Neural cell (in vitro differentiated cells): ENCODE results near the gene PRICKLE2. TPM values are rescaled to one million over a fixed set of nuclear protein-coding genes. Genes with fewer than 3 reads are reported as not detected.

Source experiments
- H2AFZ ChIP-seq: fragments of 200-600, 300-800 bp; sonication (generic), shearing (Covaris generic); 2 replicates; pipeline ENCODE4 v1.6.0; 2014; ENCODE audit warnings: low read depth, mild to moderate bottlenecking, antibody characterized with exemption, low read length, moderate library complexity
- H3F3A ChIP-seq: fragments of 200-600 bp; shearing (Covaris generic); 2 replicates; pipeline ENCODE4 v1.6.1; 2016; ENCODE audit warnings: mild to moderate bottlenecking, moderate library complexity, mixed read lengths, antibody characterized with exemption, low read length; ENCODE audit not compliant: insufficient read depth, poor library complexity, severe bottlenecking
- H3K27ac ChIP-seq: fragments of 200-600, 300-800 bp; sonication (generic), shearing (Covaris generic); 2 replicates; pipeline ENCODE4 v1.5.1; 2014; ENCODE audit warnings: mild to moderate bottlenecking, low read length, moderate library complexity
- H3K27me3 ChIP-seq: fragments of 300-800, 200-600 bp; sonication (generic), shearing (Covaris generic); 2 replicates; pipeline ENCODE4 v1.6.0; 2014; ENCODE audit warnings: mild to moderate bottlenecking, low read depth, low read length, moderate library complexity; ENCODE audit not compliant: insufficient read depth
- H3K36me3 ChIP-seq: fragments of 300-800, 200-600 bp; sonication (generic), shearing (Covaris generic); 2 replicates; pipeline ENCODE4 v1.5.1; 2014; ENCODE audit warnings: mild to moderate bottlenecking, antibody characterized with exemption, low read length, moderate library complexity; ENCODE audit not compliant: insufficient read depth
- H3K4me2 ChIP-seq: fragments of 300-800, 200-600 bp; sonication (generic), shearing (Covaris generic); 2 replicates; pipeline ENCODE4 v1.6.0; 2014; ENCODE audit warnings: mild to moderate bottlenecking, low read length
- H3K4me3 ChIP-seq: fragments of 300-800, 200-600 bp; sonication (generic), shearing (Covaris generic); 2 replicates; pipeline ENCODE4 v1.5.1; 2014; ENCODE audit warnings: mild to moderate bottlenecking, low read length, moderate library complexity
- H3K79me2 ChIP-seq: fragments of 200-600 bp; shearing (Covaris generic); replicated peaks from 2 replicates; pipeline ENCODE4 v1.6.0; 2014; ENCODE audit warnings: mild to moderate bottlenecking, low read length, moderate library complexity; ENCODE audit not compliant: insufficient read depth
- H3K9ac ChIP-seq: fragments of 300-800, 200-600 bp; sonication (generic), shearing (Covaris generic); 2 replicates; pipeline ENCODE4 v1.6.1; 2016; ENCODE audit warnings: mild to moderate bottlenecking, low read length, mixed read lengths
- H3K9me2 ChIP-seq: fragments of 200-600 bp; shearing (Covaris generic); 2 replicates; pipeline ENCODE4 v1.6.1; 2016; ENCODE audit warnings: mild to moderate bottlenecking, low read length, mixed read lengths; ENCODE audit not compliant: insufficient read depth
- H3K9me3 ChIP-seq: fragments of 200-600, 300-800 bp; sonication (generic), shearing (Covaris generic); 2 replicates; pipeline ENCODE4 v1.6.1; 2016; ENCODE audit warnings: mild to moderate bottlenecking, mixed run types, low read length, moderate library complexity, mixed read lengths
- H4K20me1 ChIP-seq: fragments of 200-600 bp; shearing (Covaris generic); 2 replicates; pipeline ENCODE4 v1.6.1; 2016; ENCODE audit warnings: mild to moderate bottlenecking, mixed run types; ENCODE audit not compliant: insufficient read depth
- EP300 ChIP-seq: fragments of 450-650 bp; conservative IDR thresholded peaks from 2 replicates; pipeline ENCODE4 v1.6.1; 2014; ENCODE audit warnings: antibody characterized with exemption, mild to moderate bottlenecking, moderate library complexity; ENCODE audit not compliant: poor library complexity, severe bottlenecking
- EZH2 ChIP-seq: fragments of 200-600, 300-800 bp; shearing (Covaris generic), sonication (generic); IDR thresholded peaks from 2 replicates; pipeline ENCODE4 v1.6.1; 2014; ENCODE audit warnings: antibody characterized with exemption, low read length, borderline replicate concordance, mild to moderate bottlenecking; ENCODE audit not compliant: insufficient read depth, poor library complexity, severe bottlenecking
- POLR2AphosphoS5 ChIP-seq: IDR thresholded peaks from 2 replicates; pipeline ENCODE4 v1.6.1; 2012
- SMC3 ChIP-seq: fragments of 450-650 bp; conservative IDR thresholded peaks from 2 replicates; pipeline ENCODE4 v1.6.1; 2014; ENCODE audit warnings: antibody characterized with exemption, mild to moderate bottlenecking, moderate library complexity; ENCODE audit not compliant: poor library complexity
- TAF1 ChIP-seq: IDR thresholded peaks from 2 replicates; pipeline ENCODE4 v1.6.1; 2012; ENCODE audit warnings: low read depth
- polyA plus RNA-seq: library from polyadenylated mRNA; depleted of rRNA; stranded (reverse); fragments of >200 nt; gene quantifications from 2 replicates; pipeline ENCODE4 v1.2.3, GENCODE V29; 2014
- TF ChIP-seq, protein P1 (sequence below): IDR thresholded peaks from 2 replicates; pipeline ENCODE4 v1.6.1; 2012; ENCODE audit warnings: borderline replicate concordance

PRICKLE2 gene
- polyA plus RNA-seq, 1 donor from 2014 or later, result 8.7 TPM

DNA sequence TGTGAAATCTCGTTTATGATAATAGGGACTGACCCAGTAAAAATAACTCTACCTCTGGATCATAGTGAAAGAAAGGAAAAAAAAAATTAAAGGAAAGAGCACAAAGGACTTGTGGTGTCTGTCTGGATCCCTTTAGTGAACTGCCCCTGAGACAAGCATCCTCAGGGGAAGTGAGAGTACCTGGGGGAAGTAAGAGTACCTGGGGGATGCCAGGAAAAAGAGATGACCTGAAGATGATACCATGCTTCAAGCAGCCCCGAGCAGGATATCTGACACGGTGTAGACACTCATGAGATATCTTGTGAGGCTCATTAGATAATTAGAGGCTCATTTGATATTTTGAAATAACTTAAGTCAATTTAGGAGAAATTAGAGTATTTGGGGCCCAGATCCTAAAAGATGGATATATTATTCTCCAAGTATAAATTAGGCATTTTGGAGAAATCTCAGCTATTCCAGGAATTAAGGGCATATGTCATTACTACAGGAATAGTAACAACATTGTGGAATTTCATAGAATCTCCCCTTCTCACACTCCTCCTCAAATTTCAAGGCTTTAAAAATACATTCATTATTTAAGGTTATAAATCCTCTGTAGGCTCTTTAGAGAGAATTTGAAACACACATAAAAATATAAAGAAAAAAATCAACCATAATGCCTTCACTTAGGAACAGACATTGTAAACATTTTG lies 165.6 kb downstream of the PRICKLE2 start:
- TF ChIP-seq TAF1 (no peak), EP300 (no peak), SMC3 (no peak), POLR2AphosphoS5 (no peak), EZH2 (no peak)
- TF ChIP-seq, protein P1, sequence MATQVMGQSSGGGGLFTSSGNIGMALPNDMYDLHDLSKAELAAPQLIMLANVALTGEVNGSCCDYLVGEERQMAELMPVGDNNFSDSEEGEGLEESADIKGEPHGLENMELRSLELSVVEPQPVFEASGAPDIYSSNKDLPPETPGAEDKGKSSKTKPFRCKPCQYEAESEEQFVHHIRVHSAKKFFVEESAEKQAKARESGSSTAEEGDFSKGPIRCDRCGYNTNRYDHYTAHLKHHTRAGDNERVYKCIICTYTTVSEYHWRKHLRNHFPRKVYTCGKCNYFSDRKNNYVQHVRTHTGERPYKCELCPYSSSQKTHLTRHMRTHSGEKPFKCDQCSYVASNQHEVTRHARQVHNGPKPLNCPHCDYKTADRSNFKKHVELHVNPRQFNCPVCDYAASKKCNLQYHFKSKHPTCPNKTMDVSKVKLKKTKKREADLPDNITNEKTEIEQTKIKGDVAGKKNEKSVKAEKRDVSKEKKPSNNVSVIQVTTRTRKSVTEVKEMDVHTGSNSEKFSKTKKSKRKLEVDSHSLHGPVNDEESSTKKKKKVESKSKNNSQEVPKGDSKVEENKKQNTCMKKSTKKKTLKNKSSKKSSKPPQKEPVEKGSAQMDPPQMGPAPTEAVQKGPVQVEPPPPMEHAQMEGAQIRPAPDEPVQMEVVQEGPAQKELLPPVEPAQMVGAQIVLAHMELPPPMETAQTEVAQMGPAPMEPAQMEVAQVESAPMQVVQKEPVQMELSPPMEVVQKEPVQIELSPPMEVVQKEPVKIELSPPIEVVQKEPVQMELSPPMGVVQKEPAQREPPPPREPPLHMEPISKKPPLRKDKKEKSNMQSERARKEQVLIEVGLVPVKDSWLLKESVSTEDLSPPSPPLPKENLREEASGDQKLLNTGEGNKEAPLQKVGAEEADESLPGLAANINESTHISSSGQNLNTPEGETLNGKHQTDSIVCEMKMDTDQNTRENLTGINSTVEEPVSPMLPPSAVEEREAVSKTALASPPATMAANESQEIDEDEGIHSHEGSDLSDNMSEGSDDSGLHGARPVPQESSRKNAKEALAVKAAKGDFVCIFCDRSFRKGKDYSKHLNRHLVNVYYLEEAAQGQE, result no peak
- no peaks in the 10 kb centered on the region for H4K20me1 ChIP-seq
- H2AFZ ChIP-seq, result no peak overlapping the region
- H3K27me3 ChIP-seq, result no peaks in the 10 kb centered on the region
- no peaks in the 10 kb centered on the region for H3K36me3 ChIP-seq
- H3K27ac ChIP-seq, result peak overlapping the region; percentile 75
- H3K4me3 ChIP-seq, result peak overlapping the region; percentile 21
- no peaks in the 10 kb centered on the region for H3K9me2 ChIP-seq
- H3K9ac ChIP-seq, result no peak overlapping the region
- no peaks in the 10 kb centered on the region for H3K9me3 ChIP-seq
- no peaks in the 10 kb centered on the region for H3F3A ChIP-seq
- H3K4me2 ChIP-seq, result no peak overlapping the region
- no peaks in the 10 kb centered on the region for H3K79me2 ChIP-seq

DNA sequence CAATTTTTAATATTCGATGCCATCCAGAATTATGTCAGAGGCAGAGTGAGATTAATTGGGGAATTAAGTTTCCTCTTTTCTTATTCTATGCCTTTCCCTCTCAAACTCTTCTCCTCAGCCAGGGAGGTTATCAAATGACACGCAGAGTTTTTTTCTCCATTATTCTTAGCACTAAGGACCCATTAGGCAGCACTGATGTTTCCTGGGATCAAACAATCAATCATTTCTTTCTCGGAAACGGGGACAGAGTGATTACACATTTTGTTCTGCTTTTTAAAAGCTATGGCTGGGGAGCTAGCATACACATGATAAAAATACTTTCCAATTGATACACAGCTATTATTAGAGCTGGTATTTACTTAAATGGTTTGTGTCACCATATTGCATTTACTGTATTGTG lies 166.7 kb downstream of the PRICKLE2 start:
- H3K4me3 ChIP-seq, result peak overlapping the region; percentile 21
- H4K20me1 ChIP-seq, result no peaks in the 10 kb centered on the region
- no peaks in the 10 kb centered on the region for H3K79me2 ChIP-seq
- no peaks in the 10 kb centered on the region for H3F3A ChIP-seq
- TF ChIP-seq EP300, result peak; percentile 86
- peak; percentile 68 for TF ChIP-seq POLR2AphosphoS5
- TF ChIP-seq, protein P1, result peak; percentile 92
- TF ChIP-seq EZH2, result no peak
- H3K9ac ChIP-seq, result no peak overlapping the region
- peak overlapping the region; percentile 43 for H3K4me2 ChIP-seq
- no peak overlapping the region for H2AFZ ChIP-seq
- no peaks in the 10 kb centered on the region for H3K36me3 ChIP-seq
- H3K27me3 ChIP-seq, result no peaks in the 10 kb centered on the region
- H3K9me2 ChIP-seq, result no peaks in the 10 kb centered on the region
- no peaks in the 10 kb centered on the region for H3K9me3 ChIP-seq
- H3K27ac ChIP-seq, result peak overlapping the region; percentile 75
